CD4-positive, alpha-beta T cell treated with Interleukin-4 for 1 hour (primary cell): ENCODE results near the gene HCFC1R1.

Experiments
- DNase-seq, 2 donors: peaks; one replicate each; pipeline ENCODE4 v3.0.0-alpha.2; 2020 to 2022

The HCFC1R1 gene

DNA sequence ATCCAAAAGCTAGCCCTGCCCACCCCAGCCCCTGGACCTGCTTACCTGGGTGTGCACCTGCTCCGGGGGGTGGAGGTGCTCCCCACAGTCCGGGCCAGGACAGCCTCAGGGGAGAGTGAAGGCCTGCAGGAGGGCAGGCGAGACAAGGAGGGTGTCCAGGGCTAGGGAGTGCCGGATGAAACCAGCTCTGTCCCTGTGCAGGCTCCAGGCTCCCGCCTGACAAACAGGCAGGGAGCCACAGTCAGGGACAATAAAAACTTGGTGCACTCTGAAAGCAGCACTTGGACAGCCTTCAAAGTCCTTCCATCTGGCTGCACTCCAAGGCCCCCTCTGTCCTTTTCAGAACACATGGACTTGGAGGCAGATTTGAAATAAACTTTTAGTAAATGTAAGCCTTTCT, 50.6 kb downstream of the HCFC1R1 start:
- no peak for DNase-seq
